GM06990 (cell line): Measurements from ENCODE around the gene NUBP1.

Source experiments
- DNase-seq: peaks from one replicate; pipeline ENCODE4 v3.0.0-alpha.2; 2011; ENCODE audit not compliant: insufficient read length; ENCODE audit errors: extremely low read depth
- H3K27me3 ChIP-seq: replicated peaks from 2 replicates; pipeline ENCODE4 v1.6.0; 2011; ENCODE audit warnings: low read length; ENCODE audit not compliant: control insufficient read depth, insufficient read depth
- H3K36me3 ChIP-seq: 2 replicates; pipeline ENCODE4 v1.5.1; 2011; ENCODE audit warnings: low read length; ENCODE audit not compliant: control insufficient read depth, insufficient read depth
- H3K4me3 ChIP-seq: replicated peaks from 2 replicates; pipeline ENCODE4 v1.5.1; 2011; ENCODE audit warnings: low read depth, mild to moderate bottlenecking, control low read depth, low read length
- CTCF ChIP-seq: IDR thresholded peaks from 2 replicates; pipeline ENCODE4 v1.5.1; 2011; ENCODE audit warnings: low read length, control low read depth, mild to moderate bottlenecking, inconsistent platforms; ENCODE audit not compliant: insufficient read depth, poor library complexity, severe bottlenecking

Gene NUBP1

DNA sequence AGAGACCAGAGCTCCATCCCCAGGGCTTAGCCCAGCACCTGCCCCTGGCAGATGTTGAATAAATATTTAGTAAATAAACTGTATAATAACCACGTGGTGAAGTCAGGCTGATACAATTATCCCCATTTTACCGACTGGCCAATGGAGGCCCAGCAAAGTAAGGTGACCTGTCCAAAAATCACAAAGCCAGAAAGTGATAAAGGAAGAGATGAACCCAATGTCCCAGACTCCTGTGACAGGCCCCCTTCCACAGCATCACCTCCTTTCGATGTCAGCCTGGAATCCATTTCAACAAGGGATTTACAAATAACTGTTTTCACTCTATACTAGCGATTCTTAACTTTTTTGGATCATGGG is 69.4 kb downstream of the NUBP1 start:
- Histone ChIP-seq H3K4me3 (no peak overlapping the region), H3K36me3 (no peaks in the 10 kb centered on the region), H3K27me3 (no peaks in the 10 kb centered on the region)
- no peak for DNase-seq
- TF ChIP-seq CTCF, result no peak

GRCh38 chr16:10817514-10817913 is 73.9 kb downstream of the NUBP1 start:
- TF ChIP-seq CTCF, result no peak
- no peak for DNase-seq
- no peak overlapping the region for H3K4me3 ChIP-seq
- no peaks in the 10 kb centered on the region for H3K36me3 ChIP-seq
- no peaks in the 10 kb centered on the region for H3K27me3 ChIP-seq

- Histone ChIP-seq H3K4me3 (no peak within 1 kb of the TSS), H3K27me3 (no peaks in the 10 kb centered on the region), H3K36me3 (no peaks in the 10 kb centered on the region)
- no peak for DNase-seq
- no peak for TF ChIP-seq CTCF
These were observed 74.6 kb downstream of the NUBP1 start, which contains the start of gene TVP23A for GRCh38 chr16:10817963-10818941. TVP23A (minus strand) TSS chr16:10818794; CDS start chr16:10818493, 301 bp downstream.
